HCT116 (cell line): ENCODE results near the gene MCRIP1.

Source experiments
- EGR1 ChIP-seq: IDR thresholded peaks from 2 replicates; pipeline ENCODE4 v1.6.1; 2012; ENCODE audit warnings: low read depth
- EZH2 ChIP-seq: fragments of 200-600 bp; sonication (generic); IDR thresholded peaks from 2 replicates; pipeline ENCODE4 v1.6.1; 2017; ENCODE audit warnings: antibody characterized with exemption, mixed run types
- EZH2phosphoT487 ChIP-seq: fragments of 200-600 bp; IDR thresholded peaks from 2 replicates; pipeline ENCODE4 v1.6.1; 2018; ENCODE audit warnings: antibody characterized with exemption, borderline replicate concordance
- FOSL1 ChIP-seq: IDR thresholded peaks from 2 replicates; pipeline ENCODE4 v1.6.1; 2012; ENCODE audit warnings: low read depth
- POLR2A ChIP-seq: IDR thresholded peaks from 2 replicates; pipeline ENCODE4 v1.7.0; 2011; ENCODE audit warnings: borderline replicate concordance; ENCODE audit not compliant: insufficient read depth, insufficient read length; ENCODE audit errors: extremely low read depth
- POLR2AphosphoS5 ChIP-seq: IDR thresholded peaks from 2 replicates; pipeline ENCODE4 v1.6.1; 2011; ENCODE audit warnings: mild to moderate bottlenecking, low read depth, low read length, moderate library complexity
- RAD21 ChIP-seq: IDR thresholded peaks from 2 replicates; pipeline ENCODE4 v1.6.1; 2012; ENCODE audit warnings: low read depth, mild to moderate bottlenecking
- SIN3A ChIP-seq: IDR thresholded peaks from 2 replicates; pipeline ENCODE4 v1.6.1; 2012; ENCODE audit warnings: low read depth
- SRF ChIP-seq: IDR thresholded peaks from 2 replicates; pipeline ENCODE4 v1.6.1; 2012; ENCODE audit warnings: low read depth
- TCF7L2 ChIP-seq: IDR thresholded peaks from 2 replicates; pipeline ENCODE4 v1.7.0; 2011; ENCODE audit warnings: borderline replicate concordance, inconsistent platforms; ENCODE audit not compliant: insufficient read depth, insufficient read length; ENCODE audit errors: extremely low read depth
- TF ChIP-seq, protein P1 (sequence below), 3 experiments: fragments of 200-600 bp in 1 of 3; sonication (generic) in 1 of 3; IDR thresholded peaks in 2 of 3; conservative IDR thresholded peaks in 1 of 3; 2 replicates each; pipeline ENCODE4 v1.5.1; 2012 to 2017; ENCODE audit warnings: low read depth in 2 of 3, low read length in 2 of 3, antibody characterized with exemption in 1 of 3, borderline replicate concordance in 1 of 3, control low read depth in 1 of 3, mild to moderate bottlenecking in 1 of 3, mixed read lengths in 1 of 3, mixed run types in 1 of 3, moderate library complexity in 1 of 3; ENCODE audit not compliant: insufficient read depth in 1 of 3
- TF ChIP-seq, protein P2 (sequence below): IDR thresholded peaks from 2 replicates; pipeline ENCODE4 v1.6.1; 2012

DNA sequence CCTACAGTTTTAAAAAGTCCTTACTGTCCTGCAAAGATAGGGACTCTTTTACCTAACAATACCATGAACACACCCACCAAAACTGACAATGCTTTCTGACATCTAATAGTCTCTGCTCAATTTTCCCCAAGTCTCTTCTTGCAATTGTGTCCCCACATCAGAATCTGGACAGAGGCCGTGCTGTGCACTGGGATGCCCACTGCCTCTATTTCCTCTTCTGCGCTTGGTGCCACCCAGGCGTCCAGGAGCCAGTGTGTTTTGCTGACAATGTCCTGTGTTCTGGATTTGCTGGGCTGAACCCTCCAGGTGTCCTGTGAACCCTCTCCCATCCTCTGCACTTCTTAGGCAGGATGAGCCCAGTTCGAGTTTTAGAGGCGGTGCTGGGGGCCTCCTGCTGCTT, 44.5 kb upstream of the MCRIP1 start:
- TF ChIP-seq, protein P1, sequence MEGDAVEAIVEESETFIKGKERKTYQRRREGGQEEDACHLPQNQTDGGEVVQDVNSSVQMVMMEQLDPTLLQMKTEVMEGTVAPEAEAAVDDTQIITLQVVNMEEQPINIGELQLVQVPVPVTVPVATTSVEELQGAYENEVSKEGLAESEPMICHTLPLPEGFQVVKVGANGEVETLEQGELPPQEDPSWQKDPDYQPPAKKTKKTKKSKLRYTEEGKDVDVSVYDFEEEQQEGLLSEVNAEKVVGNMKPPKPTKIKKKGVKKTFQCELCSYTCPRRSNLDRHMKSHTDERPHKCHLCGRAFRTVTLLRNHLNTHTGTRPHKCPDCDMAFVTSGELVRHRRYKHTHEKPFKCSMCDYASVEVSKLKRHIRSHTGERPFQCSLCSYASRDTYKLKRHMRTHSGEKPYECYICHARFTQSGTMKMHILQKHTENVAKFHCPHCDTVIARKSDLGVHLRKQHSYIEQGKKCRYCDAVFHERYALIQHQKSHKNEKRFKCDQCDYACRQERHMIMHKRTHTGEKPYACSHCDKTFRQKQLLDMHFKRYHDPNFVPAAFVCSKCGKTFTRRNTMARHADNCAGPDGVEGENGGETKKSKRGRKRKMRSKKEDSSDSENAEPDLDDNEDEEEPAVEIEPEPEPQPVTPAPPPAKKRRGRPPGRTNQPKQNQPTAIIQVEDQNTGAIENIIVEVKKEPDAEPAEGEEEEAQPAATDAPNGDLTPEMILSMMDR (IDR thresholded peaks at IDR 0.05 in 2 of 3, conservative IDR thresholded peaks at IDR 0.05 in 1 of 3; ENCODE audit: borderline replicate concordance in 1 of 3, insufficient read depth in 1 of 3, low read depth in 2 of 3, low read length in 2 of 3), result no peak
- TF ChIP-seq EZH2, result no peak
- no peak for TF ChIP-seq POLR2AphosphoS5
- TF ChIP-seq TCF7L2, result no peak
- TF ChIP-seq EGR1, result no peak
- TF ChIP-seq POLR2A, result no peak
- TF ChIP-seq FOSL1, result no peak
- TF ChIP-seq, protein P2, sequence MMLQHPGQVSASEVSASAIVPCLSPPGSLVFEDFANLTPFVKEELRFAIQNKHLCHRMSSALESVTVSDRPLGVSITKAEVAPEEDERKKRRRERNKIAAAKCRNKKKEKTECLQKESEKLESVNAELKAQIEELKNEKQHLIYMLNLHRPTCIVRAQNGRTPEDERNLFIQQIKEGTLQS, result no peak
- no peak for TF ChIP-seq EZH2phosphoT487
- TF ChIP-seq RAD21, result no peak
- TF ChIP-seq SIN3A, result no peak
- TF ChIP-seq SRF, result no peak
